ENCODE measurements around the gene PCSK6. TPM values are rescaled to one million over a fixed set of nuclear protein-coding genes. Genes with fewer than 3 reads are reported as not detected.
A peak's percentile ranks its signal among the peaks of the same experiment; 100 is the strongest.
"Not testable (repeated sequence)": the region's sequence is repeated elsewhere in the genome, so short reads cannot be mapped to it uniquely, and the experiment has no call there.

The PCSK6 gene
- total RNA-seq, 1 donor from 2014 or later = 34.7 TPM

DNA sequence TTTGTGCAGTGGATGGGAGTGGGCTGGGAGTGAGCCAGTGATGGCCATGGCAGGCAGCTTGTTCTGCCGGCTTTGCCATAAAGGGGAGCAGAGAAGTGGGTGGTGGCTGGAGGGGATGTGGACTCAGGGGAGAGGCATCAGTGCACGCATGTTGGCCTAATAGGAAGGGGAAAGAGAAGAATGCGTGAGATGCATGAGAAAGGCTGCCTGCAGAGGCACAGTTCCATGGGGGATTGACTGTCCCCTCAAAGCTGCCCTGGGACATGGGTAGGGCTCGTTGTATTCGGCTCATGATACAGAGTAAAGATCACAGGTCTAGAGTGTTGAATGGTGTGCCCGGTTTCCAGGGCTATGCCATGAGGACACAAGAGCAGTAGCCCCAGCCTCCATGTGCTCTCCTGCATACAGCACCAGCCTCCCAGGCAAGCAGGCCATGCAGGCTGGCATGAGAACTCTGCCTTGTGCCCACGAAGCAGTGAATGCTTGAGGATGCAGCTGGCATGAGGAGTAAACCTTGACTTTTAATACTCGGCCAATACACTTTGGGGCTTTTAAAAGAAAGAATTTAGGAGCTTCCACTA, 126.4 kb downstream of the PCSK6 start:
- ATAC-seq (ENCODE audit: poor library complexity) = no peak
- intact Hi-C loops (cut with DNase I) = no loop called here
- no peak for DNase-seq

DNA sequence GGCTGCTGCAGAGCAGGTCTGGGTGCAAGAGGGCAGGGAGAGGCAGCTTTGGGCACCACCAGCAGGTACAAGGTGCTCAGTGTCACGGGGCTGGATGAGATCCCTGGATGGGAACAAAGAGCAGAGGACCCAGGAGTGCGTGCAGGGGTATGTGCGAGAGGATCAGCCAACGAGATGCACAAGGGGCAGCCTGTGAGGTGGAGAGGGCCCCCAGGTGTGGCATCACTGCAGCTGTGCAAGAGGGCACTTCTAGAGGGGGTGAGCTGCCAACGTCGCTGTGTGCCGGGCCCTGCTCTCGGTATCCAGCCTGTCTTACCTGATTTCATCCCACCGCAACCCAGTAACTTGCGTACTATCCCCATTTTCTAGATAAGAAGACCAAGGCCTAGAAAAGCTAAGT, 127.1 kb downstream of the PCSK6 start:
- DNase-seq (no peak), ATAC-seq (ENCODE audit: poor library complexity) (no peak)
- intact Hi-C loops (cut with DNase I) = no loop called here

DNA sequence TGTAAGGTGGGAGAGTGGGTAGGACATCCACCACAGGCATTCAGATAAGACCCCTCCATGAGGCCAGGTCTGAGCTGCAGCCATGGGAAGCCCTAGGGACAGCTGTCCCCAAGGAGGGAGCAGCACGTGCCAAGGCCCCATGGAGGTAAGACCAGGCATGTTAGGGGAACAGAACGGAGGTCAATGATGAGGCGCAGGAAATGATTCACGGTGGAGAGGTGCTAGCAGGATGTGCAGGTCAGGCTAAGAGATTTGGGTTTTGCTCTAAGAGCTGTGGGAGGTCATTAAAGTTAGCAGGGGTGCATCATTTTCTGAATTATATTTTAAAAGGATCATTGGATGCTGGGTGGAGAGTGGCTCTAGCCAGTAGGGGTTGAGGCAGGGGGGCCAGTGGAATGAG, 128.1 kb downstream of the PCSK6 start:
- ATAC-seq (ENCODE audit: poor library complexity) = no peak
- intact Hi-C loops (cut with DNase I) = no loop called here

DNA sequence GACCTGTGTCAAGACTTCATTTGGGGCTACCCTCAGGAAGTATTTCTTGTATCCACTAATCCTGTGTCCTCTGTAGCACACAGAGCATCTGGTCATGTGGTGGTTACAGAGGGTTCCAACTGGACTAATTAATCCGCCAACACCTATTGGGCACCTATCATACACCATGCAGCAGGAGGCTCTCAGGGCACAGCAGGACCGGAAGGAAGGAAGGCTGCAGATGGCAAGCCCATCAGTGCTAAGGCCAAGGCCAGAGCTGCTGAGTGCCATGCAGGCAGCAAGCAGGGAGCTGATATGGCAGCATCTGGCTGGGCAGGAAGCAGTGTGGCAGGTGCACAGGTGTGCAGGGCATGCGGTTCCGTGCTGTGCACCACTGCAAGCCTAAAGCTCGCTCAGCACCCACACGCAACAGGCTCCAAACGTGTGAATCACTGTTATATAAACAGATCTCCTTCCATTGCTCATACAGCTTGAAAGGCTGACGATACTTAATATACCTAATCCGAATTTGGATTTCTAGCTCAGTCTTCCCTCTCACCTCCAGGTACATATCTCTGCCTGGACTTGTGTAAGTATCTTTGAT, 130.1 kb downstream of the PCSK6 start:
- DNase-seq = no peak
- intact Hi-C loops (cut with DNase I) = no loop called here
- peak; percentile 17 for ATAC-seq (ENCODE audit: poor library complexity)

More for the DNA sequence above, 128.1 kb downstream of the PCSK6 start:
- DNase-seq = no peak

DNA sequence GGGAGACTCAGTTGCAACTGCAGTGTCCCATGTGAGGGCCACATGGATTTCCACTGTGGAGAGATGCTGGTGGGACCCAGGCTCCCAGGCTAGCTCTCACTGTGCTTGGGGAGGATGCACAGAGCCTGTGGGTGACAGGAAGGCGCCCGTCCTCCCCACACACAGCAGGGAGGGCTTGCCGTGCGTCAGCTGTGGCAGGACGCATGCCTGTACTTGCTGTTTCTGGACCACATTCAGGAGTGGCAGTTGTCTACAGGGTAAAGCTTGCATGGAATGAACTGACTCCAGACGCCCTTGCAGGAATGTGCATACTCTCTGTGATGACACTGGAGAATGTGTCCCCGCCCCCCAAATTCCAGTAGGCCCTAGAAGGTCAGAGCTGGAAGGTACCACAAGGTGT, 130.6 kb downstream of the PCSK6 start:
- intact Hi-C loops (cut with DNase I) = no loop called here
- ATAC-seq (ENCODE audit: poor library complexity) (peak; percentile 83), DNase-seq (peak; percentile 70)

DNA sequence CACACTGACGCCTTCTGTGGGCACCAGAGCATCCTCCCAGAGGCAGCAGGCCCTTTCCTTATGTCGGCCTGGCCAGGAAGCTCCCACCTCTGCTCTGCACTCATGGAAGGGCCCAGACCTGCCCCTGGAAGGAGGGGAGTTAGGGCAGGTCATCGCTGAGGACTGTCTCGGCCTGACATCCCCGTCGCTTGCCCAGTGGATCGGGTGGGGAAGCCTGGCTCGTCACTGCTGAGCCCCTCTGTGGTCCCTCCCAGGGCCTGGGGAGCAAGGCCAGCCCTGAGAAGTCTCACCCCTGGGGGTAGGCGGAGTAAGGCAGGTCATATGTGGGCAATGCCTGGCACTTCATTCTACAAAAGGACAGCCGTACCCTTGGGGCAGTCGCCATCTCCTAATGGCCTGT, 131.6 kb downstream of the PCSK6 start:
- intact Hi-C loops (cut with DNase I) = no loop called here
- ATAC-seq (ENCODE audit: poor library complexity) = no peak
- no peak for DNase-seq

DNA sequence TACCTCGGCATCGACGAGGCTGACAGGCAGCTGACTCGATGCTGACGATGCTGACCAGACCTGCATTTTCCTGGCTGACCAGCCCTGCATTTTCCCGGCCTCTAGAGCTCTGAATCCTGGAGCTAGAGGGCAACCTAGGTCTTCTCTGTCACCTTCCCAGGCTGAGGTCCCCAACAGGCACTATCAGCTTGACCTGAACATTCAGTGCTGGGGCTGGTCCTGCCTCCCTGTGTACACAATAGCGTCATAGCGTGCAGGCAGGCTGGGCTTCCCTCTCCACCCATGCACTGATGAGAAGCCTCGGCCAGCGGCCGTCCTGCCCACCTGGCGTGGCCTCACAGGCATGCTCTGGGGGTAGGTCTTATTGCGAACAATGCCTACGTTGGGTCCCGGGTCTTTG, 132.2 kb downstream of the PCSK6 start:
- ATAC-seq (ENCODE audit: poor library complexity) = peak; percentile 85
- intact Hi-C loops (cut with DNase I) = no loop called here
- peak; percentile 75 for DNase-seq

DNA sequence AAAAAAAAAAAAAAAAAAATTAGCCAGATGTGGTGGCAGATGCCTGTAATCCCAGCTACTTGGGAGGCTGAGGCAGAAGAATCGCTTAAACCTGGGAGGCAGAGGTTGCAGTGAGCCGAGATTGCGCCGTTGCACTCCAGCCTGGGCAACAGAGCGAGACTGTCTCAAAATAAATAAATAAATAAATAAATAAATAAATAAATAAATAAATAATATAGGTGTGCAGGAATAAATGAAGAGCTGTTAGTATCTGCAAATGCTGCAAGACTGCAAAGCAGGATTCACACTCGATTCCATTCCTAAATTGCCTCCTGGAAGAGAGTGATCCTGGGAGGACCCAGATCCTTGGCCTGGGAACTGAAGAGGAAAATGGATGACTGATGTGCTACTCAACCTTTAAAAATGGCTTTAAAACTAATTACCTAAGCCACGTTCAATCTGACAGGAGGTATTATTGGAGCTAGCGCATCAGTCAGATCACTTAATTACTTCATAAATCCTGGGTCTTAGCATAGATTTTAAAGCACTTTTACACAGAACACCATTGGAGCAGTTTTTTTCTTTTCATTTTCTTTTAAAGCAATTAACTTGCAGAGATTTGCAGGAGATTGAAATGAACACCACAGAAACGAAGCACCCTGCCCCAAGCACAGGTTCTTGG, 132.9 kb downstream of the PCSK6 start:
- ATAC-seq (ENCODE audit: poor library complexity); DNase-seq; intact Hi-C loops (cut with DNase I): not testable (repeated sequence)

DNA sequence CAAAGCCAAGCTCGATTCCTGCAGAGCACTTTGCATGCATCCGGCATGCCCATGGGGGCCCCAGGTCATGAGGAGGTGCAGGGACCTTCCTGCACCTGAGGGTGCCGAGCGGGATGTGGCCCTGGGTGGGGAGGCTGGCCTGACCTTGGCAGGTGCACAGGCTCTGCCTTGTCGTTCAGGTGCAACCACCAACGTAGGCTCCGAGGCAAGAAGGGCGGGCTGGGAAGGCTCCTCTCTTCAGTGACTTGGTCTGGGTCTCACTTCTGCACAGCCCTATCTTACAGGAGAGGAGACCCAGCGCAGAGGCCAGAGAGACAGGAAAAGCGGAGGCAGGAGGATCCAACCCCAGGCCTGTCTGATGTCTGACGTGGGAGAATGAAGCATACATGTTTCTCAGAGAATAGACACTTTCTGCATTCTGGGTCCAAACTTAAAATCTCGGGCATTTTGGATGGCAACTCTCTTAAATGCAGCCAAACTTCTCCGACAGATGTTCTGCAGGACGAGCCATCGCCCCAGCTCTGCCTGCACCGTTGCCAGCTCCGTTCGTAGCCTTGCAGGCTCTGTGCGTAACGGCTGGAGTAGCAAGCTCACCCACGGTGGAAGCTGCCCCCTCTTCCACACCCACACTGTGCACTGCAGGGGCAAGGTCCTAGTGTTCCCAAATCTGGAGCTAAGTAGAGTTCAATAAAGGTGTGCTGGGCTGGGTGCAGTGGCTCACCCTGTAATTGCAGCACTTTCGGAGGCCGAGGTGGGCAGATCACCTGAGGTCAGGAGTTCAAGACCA, 133.6 kb downstream of the PCSK6 start:
- intact Hi-C loops (cut with DNase I) = no loop called here
- ATAC-seq (ENCODE audit: poor library complexity) = no peak
- no peak for DNase-seq

DNA sequence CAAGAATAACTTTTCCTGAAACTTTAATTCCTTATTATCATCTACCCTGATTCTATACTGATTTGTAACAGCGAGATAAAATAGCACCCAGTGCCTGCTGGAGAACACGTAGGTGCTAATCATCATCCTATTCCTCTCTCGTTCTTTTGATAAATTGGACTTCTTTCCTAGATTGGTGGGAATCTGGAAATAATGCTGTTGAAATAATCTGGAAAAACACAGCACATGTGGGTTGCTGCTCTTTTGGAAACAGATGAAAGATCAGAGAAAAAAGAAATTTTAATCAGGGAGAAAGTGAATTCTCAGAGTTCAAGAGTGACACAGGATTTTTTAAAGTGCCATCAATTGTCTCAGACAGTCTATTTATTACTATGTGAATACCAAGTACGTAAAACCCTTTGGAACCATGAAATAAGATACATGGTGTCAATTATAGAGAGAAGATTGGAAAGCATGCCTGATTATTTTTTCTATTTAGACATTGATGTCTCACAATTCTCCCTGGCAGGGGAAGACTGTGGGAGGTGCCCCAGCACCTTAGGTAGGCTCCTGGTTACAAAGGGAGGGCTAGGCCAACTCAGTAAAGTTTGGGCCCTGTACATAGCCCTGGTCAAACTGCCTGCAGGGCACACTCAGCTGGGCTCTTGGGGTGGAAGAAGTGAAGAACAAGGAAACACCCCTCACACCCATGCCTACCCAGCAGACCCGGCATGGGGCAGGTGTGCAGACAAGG, 134.4 kb downstream of the PCSK6 start:
- ATAC-seq (ENCODE audit: poor library complexity) (no peak), DNase-seq (no peak)
- intact Hi-C loops (cut with DNase I) = no loop called here

DNA sequence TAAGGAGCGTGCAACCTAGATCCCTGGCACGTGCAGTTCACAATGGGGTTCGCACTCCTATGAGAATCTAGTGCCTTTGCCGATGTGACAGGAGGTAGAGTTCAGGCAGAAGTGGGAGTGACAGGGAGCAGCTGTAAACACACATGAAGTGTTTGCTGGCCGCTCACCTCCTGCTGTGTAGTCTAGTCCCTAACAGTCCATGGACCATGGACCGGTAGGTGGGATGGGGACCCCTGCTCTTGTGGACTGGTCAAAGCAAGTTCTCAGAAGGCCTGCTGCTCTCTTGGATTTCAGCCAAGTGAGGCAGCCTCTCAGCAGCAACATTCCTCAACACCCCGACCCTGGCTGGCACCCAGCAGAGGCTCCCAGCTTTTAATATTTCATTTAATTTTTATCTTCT, 136.3 kb downstream of the PCSK6 start:
- DNase-seq = no peak
- ATAC-seq (ENCODE audit: poor library complexity) = no peak
- intact Hi-C loops (cut with DNase I) = no loop called here

DNA sequence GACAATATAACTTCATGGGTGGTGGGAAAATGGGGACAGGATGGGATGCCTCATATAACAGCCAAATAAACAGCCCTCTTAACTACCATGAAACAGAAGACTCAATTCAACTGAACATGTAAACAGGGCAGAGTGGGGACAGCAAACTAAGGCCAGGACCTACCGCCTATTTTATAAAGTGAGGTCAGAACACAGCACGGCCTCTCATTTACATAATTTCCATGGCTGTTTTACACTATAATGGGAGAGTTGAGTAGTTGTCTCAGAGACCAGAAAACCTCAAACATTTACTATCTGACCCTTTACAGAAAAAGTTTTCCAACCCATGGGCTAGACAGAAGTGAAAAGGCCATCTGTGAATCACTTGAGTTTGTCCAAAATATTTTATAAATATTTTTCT, 137.8 kb downstream of the PCSK6 start:
- no peak for ATAC-seq (ENCODE audit: poor library complexity)
- DNase-seq = no peak
- intact Hi-C loops (cut with DNase I) = no loop called here

DNA sequence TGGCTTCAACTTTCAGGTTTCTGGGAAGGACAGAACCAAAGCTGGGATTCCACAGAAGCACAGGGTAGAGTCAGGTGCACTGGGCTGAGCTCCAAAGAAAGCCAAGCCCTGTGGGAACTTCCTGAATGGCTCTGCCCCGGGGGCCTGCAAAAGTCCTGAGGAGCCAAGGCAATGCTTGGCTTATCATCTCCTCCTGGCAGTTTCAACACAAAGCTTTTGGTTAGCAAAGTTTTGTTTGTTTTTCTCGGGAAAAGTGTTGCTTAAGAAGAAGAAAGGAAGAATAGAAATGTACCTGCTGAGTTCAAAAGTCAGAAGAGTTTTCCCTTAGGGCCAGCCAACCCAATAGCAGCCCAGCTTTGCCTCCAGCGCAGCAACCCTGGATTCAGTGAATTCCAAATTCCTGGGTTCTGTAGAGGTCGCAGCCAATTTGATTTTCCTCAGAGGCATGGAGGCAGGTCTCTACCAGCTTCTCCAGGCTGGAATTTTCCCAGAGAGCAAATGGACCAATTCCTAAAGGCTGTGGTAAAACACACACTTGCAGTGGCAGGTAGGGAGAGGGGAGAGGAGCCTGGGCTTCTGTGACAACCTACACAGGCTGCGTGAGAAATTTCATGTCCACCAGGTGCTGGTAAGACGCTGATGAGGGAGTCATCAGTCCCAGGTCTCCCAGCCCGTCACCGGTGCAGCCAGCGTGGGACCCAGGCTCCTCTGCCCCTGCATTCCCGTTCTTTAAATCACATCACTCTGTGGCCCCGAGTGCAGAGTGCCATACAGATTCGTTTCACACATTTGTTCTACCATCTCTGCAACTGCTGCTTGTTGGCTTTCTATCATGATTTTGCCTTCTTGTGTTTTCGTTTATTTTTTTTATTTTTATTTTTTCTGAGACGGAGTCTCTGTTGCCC, 140.2 kb downstream of the PCSK6 start:
- peak; percentile 41 for ATAC-seq (ENCODE audit: poor library complexity)
- intact Hi-C loops (cut with DNase I) = no loop called here
- DNase-seq = no peak

DNA sequence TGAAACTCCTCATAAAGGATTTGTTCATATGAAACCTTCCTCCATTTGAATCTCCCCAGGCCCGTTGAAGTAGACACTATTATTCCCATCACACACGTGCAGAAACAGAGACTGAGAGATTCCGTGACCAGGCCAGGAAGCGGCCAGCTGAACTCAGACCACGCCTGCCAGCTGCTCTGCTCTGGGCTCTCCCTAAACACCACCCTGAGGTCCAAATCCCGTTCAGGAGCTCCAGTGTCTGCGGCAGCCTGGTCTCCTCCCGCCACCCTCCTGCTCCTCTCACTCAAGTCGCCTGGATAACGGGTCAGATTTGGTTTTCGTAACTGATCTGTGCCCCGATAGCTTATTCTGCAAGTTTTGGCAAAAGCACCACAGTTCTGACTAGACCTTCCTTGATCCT, 140.9 kb downstream of the PCSK6 start:
- DNase-seq = peak; percentile 57
- ATAC-seq (ENCODE audit: poor library complexity) = peak; percentile 54
- intact Hi-C loops (cut with DNase I) = no loop called here

DNA sequence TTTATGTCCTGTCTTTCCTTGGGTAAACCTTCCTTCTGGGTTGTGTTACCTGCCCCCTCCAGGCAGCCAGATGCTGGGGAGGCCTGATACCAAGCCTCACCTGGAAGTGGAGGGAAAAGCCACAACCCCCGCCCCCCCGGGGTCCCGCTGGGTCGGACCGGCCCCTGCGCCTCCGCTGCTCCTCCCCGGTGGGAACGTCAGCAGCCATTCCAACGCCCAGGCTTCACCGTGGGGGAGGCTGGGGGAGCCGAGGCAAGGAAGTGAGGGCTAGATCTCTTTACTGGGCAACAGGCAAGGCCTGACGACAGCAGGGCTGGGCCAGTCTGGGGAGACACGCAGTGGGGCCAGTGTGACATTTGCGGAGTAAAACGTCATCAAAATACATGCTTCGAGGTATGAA, 141.5 kb downstream of the PCSK6 start:
- no peak for DNase-seq
- intact Hi-C loops (cut with DNase I) = no loop called here
- ATAC-seq (ENCODE audit: poor library complexity) = peak; percentile 23

DNA sequence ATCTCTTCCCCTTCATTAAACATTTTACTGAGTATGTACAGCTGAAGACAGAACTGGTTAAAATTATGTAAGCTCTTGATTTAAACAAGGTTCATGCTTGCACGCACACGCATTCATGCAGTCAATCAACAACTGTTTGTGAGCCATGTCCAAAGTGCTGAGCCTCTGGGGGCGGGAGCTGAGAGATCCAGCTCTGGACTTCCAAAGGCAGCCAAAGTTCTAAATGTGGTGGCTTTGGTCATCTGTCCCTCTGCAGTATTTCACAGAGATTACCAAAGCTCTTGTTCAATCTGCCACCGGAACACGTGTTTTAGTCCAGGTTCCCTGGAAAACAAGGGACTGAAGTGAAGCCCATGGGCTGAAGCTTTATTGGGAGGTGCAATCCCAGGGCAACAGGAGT, 142.1 kb downstream of the PCSK6 start:
- DNase-seq (no peak), ATAC-seq (ENCODE audit: poor library complexity) (peak; percentile 63)
- intact Hi-C loops (cut with DNase I) = no loop called here

DNA sequence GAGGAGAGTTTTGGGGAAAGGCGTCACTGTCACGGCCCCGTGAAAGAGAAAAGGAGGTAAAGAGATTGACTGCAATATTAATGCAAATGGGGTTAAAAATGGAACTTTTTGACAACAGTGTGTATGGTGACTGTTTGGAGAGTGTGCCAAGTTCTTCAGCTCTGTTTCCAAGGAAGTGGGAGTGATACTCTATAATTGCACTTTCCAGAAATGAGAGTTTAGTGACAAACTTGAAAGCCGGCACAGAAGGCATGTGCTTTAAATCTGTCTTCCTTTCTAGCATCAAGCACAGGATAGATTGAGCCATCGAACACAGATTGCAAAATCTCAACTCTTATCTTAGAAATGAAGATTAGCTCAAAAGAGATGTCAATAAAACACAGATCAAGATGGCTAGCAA, 142.6 kb downstream of the PCSK6 start:
- no peak for DNase-seq
- peak; percentile 17 for ATAC-seq (ENCODE audit: poor library complexity)
- intact Hi-C loops (cut with DNase I) = no loop called here

DNA sequence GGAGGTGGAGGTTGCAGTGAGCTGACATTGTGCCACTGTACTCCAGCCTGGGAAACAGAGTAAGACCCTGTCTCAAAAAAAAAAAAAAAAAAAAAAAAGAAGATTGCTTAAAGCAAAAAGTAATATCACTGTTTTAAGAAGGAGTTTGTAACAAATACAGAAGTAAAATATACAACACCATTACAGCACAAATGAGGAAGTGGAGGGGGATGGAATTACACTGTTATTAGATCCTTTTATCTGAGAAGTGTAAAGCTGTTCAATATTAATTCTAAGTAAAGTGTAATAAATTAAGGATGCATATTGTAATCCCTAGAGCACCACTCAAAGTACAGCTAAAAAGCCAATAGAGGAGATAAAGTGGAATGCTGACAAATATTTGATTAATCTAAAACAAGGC, 147.5 kb downstream of the PCSK6 start:
- intact Hi-C loops (cut with DNase I) = no loop called here
- no peak for DNase-seq
- no peak for ATAC-seq (ENCODE audit: poor library complexity)
